K562 (cell line): ENCODE data around the gene ADRA1B. TPM values are rescaled to one million over a fixed set of nuclear protein-coding genes. Genes with fewer than 3 reads are reported as not detected.

Source experiments
- ATAC-seq: fragments of 200-7000 bp; cut with Tn5 transposase; 3 replicates; pipeline ENCODE4 v1.9.1; 2020; ENCODE audit warnings: moderate library complexity
- BruUV-seq: library from RNA; stranded (reverse); fragments of 400-500 nt; replicated peaks from 2 replicates; lab custom pipeline; 2021; lab: Mats Ljungman, UMichigan
- CTCF ChIA-PET: fragments of 300-600 bp; formaldehyde crosslinking; extraction: SDS; loops from one replicate; lab custom pipeline; 2021; ENCODE audit warnings: low intra/inter-chr PET ratio; lab: Yijun Ruan, JAX
- POLR2A ChIA-PET: fragments of 300-600, 350-650 bp; sonication (Branson Sonifier 250); formaldehyde crosslinking; extraction: SDS; loops from one replicate; lab custom pipeline; 2021; ENCODE audit warnings: antibody characterized with exemption, inconsistent platforms; lab: Yijun Ruan, JAX
- DNase-seq, 4 experiments: peaks; one replicate each; pipeline versions ENCODE4 v3.0.0 to v3.0.0-alpha.2; 2011 to 2018; ENCODE audit warnings: low spot score in 3 of 4, mixed read lengths in 3 of 4; ENCODE audit errors: extremely low read depth in 1 of 4
- FAIRE-seq: peaks from 2 replicates; lab custom pipeline; 2011; peaks lifted over from hg19 to GRCh38; lab: Jason Lieb, UNC
- H2AFZ ChIP-seq: 2 replicates; pipeline ENCODE4 v1.6.0; 2011; ENCODE audit warnings: low read depth, low read length, control low read depth, inconsistent platforms
- H3K27ac ChIP-seq: fragments of 200-600 bp; 3 replicates; pipeline ENCODE4 v1.8.0; 2011; ENCODE audit warnings: low read depth, mild to moderate bottlenecking, control low read depth, inconsistent platforms, low read length, moderate library complexity, mixed read lengths; ENCODE audit errors: extremely low read depth
- H3K27me3 ChIP-seq, 2 experiments: fragments of 300-600 bp in 1 of 2; 2 replicates in 1 of 2; 3 replicates in 1 of 2; pipeline versions ENCODE4 v1.6.0 to v1.8.0; 2011; ENCODE audit warnings: inconsistent platforms in 2 of 2, low read length in 2 of 2, mild to moderate bottlenecking in 1 of 2, mixed read lengths in 1 of 2, moderate library complexity in 1 of 2; ENCODE audit not compliant: control insufficient read depth in 2 of 2, insufficient read depth in 2 of 2
- H3K36me3 ChIP-seq: fragments of 300-600 bp; 3 replicates; pipeline ENCODE4 v1.8.0; 2011; ENCODE audit warnings: mild to moderate bottlenecking, low read length, inconsistent platforms; ENCODE audit not compliant: control insufficient read depth, insufficient read depth
- H3K4me1 ChIP-seq, 2 experiments: fragments of 200-600 bp in 1 of 2; replicated peaks in 1 of 2; 2 replicates in 1 of 2; 3 replicates in 1 of 2; pipeline versions ENCODE4 v1.5.1 to v1.8.0; 2011; ENCODE audit warnings: inconsistent platforms in 2 of 2, low read length in 2 of 2, mild to moderate bottlenecking in 1 of 2, mixed read lengths in 1 of 2, moderate library complexity in 1 of 2; ENCODE audit not compliant: control insufficient read depth in 2 of 2, insufficient read depth in 2 of 2
- H3K4me2 ChIP-seq: 2 replicates; pipeline ENCODE4 v1.6.1; 2011; ENCODE audit warnings: low read length, control low read depth, inconsistent platforms, mixed read lengths; ENCODE audit not compliant: insufficient read depth
- H3K4me3 ChIP-seq: fragments of 200-600 bp; sonication (generic), shearing (Covaris generic); 2 replicates; pipeline ENCODE4 v1.5.1; 2016; ENCODE audit warnings: control low read depth, inconsistent platforms
- H3K79me2 ChIP-seq: fragments of 200-600 bp; 3 replicates; pipeline ENCODE4 v1.8.0; 2011; ENCODE audit warnings: low read length, inconsistent platforms; ENCODE audit not compliant: control insufficient read depth, insufficient read depth
- H3K9ac ChIP-seq, 2 experiments: 2 replicates each; pipeline versions ENCODE4 v1.6.0 to v1.6.1; 2011; ENCODE audit warnings: low read depth in 2 of 2, low read length in 2 of 2, control low read depth in 1 of 2, inconsistent platforms in 1 of 2, mild to moderate bottlenecking in 1 of 2, mixed read lengths in 1 of 2; ENCODE audit not compliant: insufficient read depth in 1 of 2
- H3K9me1 ChIP-seq: one replicate; pipeline ENCODE4 v1.6.0; 2011; ENCODE audit warnings: inconsistent platforms, mild to moderate bottlenecking, low read length, moderate library complexity; ENCODE audit not compliant: control insufficient read depth, insufficient read depth
- H3K9me3 ChIP-seq: replicated peaks from 2 replicates; pipeline ENCODE4 v1.5.1; 2011; ENCODE audit warnings: low read depth, low read length, inconsistent platforms; ENCODE audit not compliant: control insufficient read depth, insufficient read depth
- H4K20me1 ChIP-seq: replicated peaks from 2 replicates; pipeline ENCODE4 v1.6.1; 2011; ENCODE audit warnings: low read length, inconsistent platforms, mixed read lengths; ENCODE audit not compliant: control insufficient read depth, insufficient read depth
- BRCA1 ChIP-seq, 2 experiments: fragments of 450-650 bp in 1 of 2; sonication (generic) in 1 of 2; formaldehyde crosslinking in 1 of 2; IDR thresholded peaks; 2 replicates each; pipeline versions ENCODE4 v1.5.0 to v1.6.1; 2017 to 2020; ENCODE audit warnings: mild to moderate bottlenecking in 1 of 2, missing genetic modification reagents in 1 of 2
- CHD2 ChIP-seq: IDR thresholded peaks from 2 replicates; pipeline ENCODE4 v1.6.1; 2011; ENCODE audit warnings: low read depth, low read length
- DIDO1 ChIP-seq: fragments of 450-650 bp; IDR thresholded peaks from 2 replicates; pipeline ENCODE4 v1.6.1; 2016; ENCODE audit warnings: low read depth, missing biosample characterization, missing genetic modification characterization
- L3MBTL2 ChIP-seq: fragments of 450-650 bp; IDR thresholded peaks from 2 replicates; pipeline ENCODE4 v1.6.1; 2016; ENCODE audit warnings: mild to moderate bottlenecking, moderate library complexity
- SMAD3 ChIP-seq: fragments of 450-650 bp; formaldehyde crosslinking; conservative IDR thresholded peaks from 2 replicates; pipeline ENCODE4 v1.4.0; 2020; ENCODE audit warnings: mild to moderate bottlenecking
- ZC3H11A ChIP-seq: IDR thresholded peaks from 2 replicates; pipeline ENCODE4 v1.6.1; 2012; ENCODE audit warnings: low read depth, low read length, improper control_type of control experiment
- ZNF23 ChIP-seq: fragments of 250-450 bp; sonication (Bioruptor Pico); IDR thresholded peaks from 2 replicates; pipeline ENCODE4 v1.4.0; 2020; ENCODE audit warnings: mild to moderate bottlenecking
- WGBS: fragments of 100-300 bp; shearing (Covaris generic); methylation state at CpG from one replicate; pipeline ENCODE4 v1.1.6; 2016; ENCODE audit warnings: low coverage, mixed read lengths; ENCODE audit not compliant: insufficient coverage; ENCODE audit errors: missing lambda C conversion rate; 5-methylcytosine and 5-hydroxymethylcytosine counted together
- in situ Hi-C: fragments of 300-500 bp; cut with MboI; formaldehyde crosslinking; loops from 4 replicates; pipeline ENCODE4 v1.15.0; 2018; ENCODE audit warnings: inconsistent platforms, mixed read lengths
- intact Hi-C: fragments of 100-400 bp; cut with micrococcal nuclease; formaldehyde crosslinking; loops from 2 replicates; pipeline ENCODE4 v1.14.2; 2022
- polyA plus RNA-seq, 8 experiments: library from polyadenylated mRNA; depleted of rRNA in 4 of 8; stranded (reverse) in 5 of 8; unstranded in 3 of 8; fragments of >200 nt; fragmentation: Nextera tagmentation in 2 of 8; fragmentation: Illumina TruSeq in 1 of 8; extraction: Ambion mirVana in 2 of 8; extraction: Trizol in 1 of 8; gene quantifications; 2 replicates each; pipeline versions ENCODE4 v1.2.1 to v1.2.3, GENCODE V29; 2011 to 2014; ENCODE audit warnings: inconsistent platforms in 1 of 8, missing spikeins in 1 of 8
- total RNA-seq, 7 experiments: library from RNA; depleted of rRNA in 6 of 7; stranded (reverse); fragments of >200 nt in 6 of 7; fragmentation: Illumina TruSeq in 2 of 7; extraction: Trizol in 2 of 7; gene quantifications; 2 replicates each; pipeline versions ENCODE4 v1.2.1 to v1.2.3, GENCODE V29; 2011 to 2021; ENCODE audit warnings: low replicate concordance in 1 of 7
- TF ChIP-seq, protein P1 (sequence below): fragments of 250-450 bp; sonication (Bioruptor Pico); IDR thresholded peaks from 2 replicates; pipeline ENCODE4 v1.8.0; 2022; ENCODE audit warnings: moderate library complexity, mild to moderate bottlenecking, inconsistent platforms

Gene ADRA1B
- total and polyA plus RNA-seq, 9 of the 15 experiments (the other 6 are each of a cell fraction or from before 2014, with no cell fraction given): not detected

DNA sequence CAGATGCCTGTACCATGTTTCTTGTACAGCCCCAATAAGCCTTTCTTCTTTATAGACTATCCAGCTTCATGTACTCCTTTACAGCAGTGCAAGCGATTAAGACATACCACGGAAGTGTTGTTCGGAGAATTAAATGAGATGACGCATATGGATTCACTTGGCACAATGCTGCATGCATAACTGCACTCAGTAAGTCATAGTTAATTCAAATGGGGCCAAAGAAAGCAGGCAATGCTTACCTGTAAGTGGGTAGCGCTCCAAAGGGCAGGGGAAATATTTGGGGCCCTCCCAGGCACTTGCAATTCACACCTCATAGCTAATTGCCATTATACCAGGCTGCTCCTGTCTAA is 7.7 kb upstream of the ADRA1B start (continued):
- TF ChIP-seq BRCA1 (IDR thresholded peaks at IDR 0.05) (no peak), BRCA1 (CRISPR knock-in tag; IDR thresholded peaks at IDR 0.05) (no peak), DIDO1 (tag) (no peak)

DNA sequence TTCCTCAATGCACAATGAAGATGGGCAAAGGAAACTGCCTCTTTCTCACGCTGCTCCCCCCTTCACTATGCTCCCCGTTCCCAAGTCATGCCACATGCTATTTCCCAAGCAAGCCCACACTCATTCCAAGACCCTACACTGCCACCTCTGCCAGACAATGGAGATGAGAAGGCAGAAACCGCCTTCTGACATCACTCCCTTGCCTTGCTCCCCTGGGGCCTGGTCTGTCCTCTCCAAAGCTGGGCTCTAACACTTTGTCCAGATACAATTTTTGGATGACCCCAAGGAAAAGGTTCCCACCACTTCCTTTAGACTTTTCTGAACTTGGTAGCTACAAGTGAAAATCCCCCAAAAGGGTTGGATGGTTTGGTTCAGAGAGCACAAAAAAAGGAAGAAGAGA is 7.2 kb upstream of the ADRA1B start:
- no peak overlapping the region for H3K4me2 ChIP-seq
- H3K9me1 ChIP-seq: no peaks in the 10 kb centered on the region
- WGBS: 0% methylated on average over 3 of the region's 3 CpGs
- no peak overlapping the region for H3K27ac ChIP-seq
- H4K20me1 ChIP-seq: no peaks in the 10 kb centered on the region
- no peak for DNase-seq
- ATAC-seq: no peak
- intact Hi-C loops: no loop called here
- in situ Hi-C loops: no loop called here
- H3K79me2 ChIP-seq: no peaks in the 10 kb centered on the region
- no peaks in the 10 kb centered on the region for H3K4me1 ChIP-seq
- H3K9ac ChIP-seq: no peak overlapping the region
- no peaks in the 10 kb centered on the region for H3K9me3 ChIP-seq
- no peak overlapping the region for H2AFZ ChIP-seq
- ChIA-PET CTCF (no interaction called here), POLR2A (interaction anchor here (0.6 to 0.7 kb wide), 2 partner anchors 27 to 489 kb away, joined by 3 to 4 read pairs; no protein-coding TSS in a partner anchor)
- H3K4me3 ChIP-seq: no peak overlapping the region
- no peak for FAIRE-seq
- peaks cover 0 to 11% of the 10 kb centered on the region in 2 experiments; a peak in 3 of 5 replicates for H3K27me3 ChIP-seq
- TF ChIP-seq ZNF23 (CRISPR knock-in tag) (no peak), ZC3H11A (no peak), L3MBTL2 (no peak), CHD2 (no peak), SMAD3 (CRISPR knock-in tag) (no peak)
- TF ChIP-seq, protein P1, sequence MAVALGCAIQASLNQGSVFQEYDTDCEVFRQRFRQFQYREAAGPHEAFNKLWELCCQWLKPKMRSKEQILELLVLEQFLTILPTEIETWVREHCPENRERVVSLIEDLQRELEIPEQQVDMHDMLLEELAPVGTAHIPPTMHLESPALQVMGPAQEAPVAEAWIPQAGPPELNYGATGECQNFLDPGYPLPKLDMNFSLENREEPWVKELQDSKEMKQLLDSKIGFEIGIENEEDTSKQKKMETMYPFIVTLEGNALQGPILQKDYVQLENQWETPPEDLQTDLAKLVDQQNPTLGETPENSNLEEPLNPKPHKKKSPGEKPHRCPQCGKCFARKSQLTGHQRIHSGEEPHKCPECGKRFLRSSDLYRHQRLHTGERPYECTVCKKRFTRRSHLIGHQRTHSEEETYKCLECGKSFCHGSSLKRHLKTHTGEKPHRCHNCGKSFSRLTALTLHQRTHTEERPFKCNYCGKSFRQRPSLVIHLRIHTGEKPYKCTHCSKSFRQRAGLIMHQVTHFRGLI (CRISPR knock-in tag): no peak
- H3K36me3 ChIP-seq: no peaks in the 10 kb centered on the region
- no TSS peak for BruUV-seq
